ENCODE data around the gene ITGAV.
"Not testable (repeated sequence)": the region's sequence is repeated elsewhere in the genome, so short reads cannot be mapped to it uniquely, and the experiment has no call there.

ITGAV gene

DNA sequence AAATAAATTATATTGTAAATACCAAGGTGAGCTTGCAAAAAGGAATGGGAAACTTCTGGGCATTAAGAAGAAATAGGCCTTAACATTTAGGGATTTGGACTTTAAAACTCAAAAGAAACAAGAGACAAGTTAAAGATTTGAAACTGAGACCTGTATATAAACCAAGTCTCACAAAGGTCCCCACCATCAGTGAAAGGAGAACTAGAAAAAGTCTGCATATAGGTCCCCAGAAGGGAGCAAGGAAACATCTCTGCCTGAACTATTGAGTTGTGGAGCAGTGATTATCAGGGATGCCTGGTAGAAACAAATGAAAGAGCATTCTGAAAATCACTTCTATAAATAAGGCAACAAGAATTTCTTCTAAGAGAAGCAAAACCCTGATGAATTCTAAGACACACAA lies 30.5 kb upstream of the ITGAV start:
- Histone ChIP-seq H3K27me3 (ENCODE audit: control insufficient read depth in 1 of 2, insufficient read depth in 2 of 2, low read length in 2 of 2) (no peaks in the 10 kb centered on the region), H3K9me3 (ENCODE audit: low read length) (no peaks in the 10 kb centered on the region), H3K4me1 (ENCODE audit: insufficient read depth, low read length) (no peaks in the 10 kb centered on the region), H3K36me3 (ENCODE audit: insufficient read depth, low read length) (no peaks in the 10 kb centered on the region), H3K9ac (ENCODE audit: low read length) (no peak overlapping the region), H3K27ac (ENCODE audit: low read depth, low read length) (no peak overlapping the region), H3K4me3 (ENCODE audit: low read depth in 1 of 2, low read length in 2 of 2) (no peak overlapping the region)

DNA sequence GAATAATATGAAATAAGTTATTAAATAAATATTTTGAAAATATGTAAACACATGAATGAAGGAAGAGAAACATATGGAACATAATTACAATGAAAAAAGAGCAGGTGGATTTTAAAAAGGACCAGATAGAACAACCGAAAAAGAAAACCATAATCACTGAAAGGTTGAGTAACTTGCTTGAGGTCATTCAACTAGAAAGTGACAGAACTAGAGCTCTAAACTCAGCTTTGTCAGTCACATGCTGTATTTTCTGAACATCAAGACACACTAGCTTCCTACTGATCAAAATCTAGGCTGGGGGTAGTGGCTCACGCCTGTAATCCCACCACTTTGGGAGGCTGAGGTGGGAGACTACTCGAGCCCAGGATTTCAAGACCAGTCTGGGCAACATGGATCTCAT lies 30.0 kb upstream of the ITGAV start:
- Histone ChIP-seq H3K9me3 (ENCODE audit: low read length) (no peaks in the 10 kb centered on the region), H3K27ac (ENCODE audit: low read depth, low read length) (no peak overlapping the region), H3K4me1 (ENCODE audit: insufficient read depth, low read length) (no peaks in the 10 kb centered on the region)

GRCh38 chr2:186560254-186560653 lies 29.6 kb upstream of the ITGAV start:
- H3K9me3 ChIP-seq (ENCODE audit: low read length): no peaks in the 10 kb centered on the region
- H3K36me3 ChIP-seq (ENCODE audit: insufficient read depth, low read length): no peaks in the 10 kb centered on the region
- no peak overlapping the region for H3K27ac ChIP-seq (ENCODE audit: low read depth, low read length)
- no peak overlapping the region for H3K9ac ChIP-seq (ENCODE audit: low read length)
- no peaks in the 10 kb centered on the region for H3K4me1 ChIP-seq (ENCODE audit: insufficient read depth, low read length)
- H3K27me3 ChIP-seq (ENCODE audit: control insufficient read depth in 1 of 2, insufficient read depth in 2 of 2, low read length in 2 of 2): no peaks in the 10 kb centered on the region
- no peak overlapping the region for H3K4me3 ChIP-seq (ENCODE audit: low read depth in 1 of 2, low read length in 2 of 2)

More for the DNA sequence above, 30.0 kb upstream of the ITGAV start:
- Histone ChIP-seq H3K9ac (ENCODE audit: low read length) (no peak overlapping the region), H3K36me3 (ENCODE audit: insufficient read depth, low read length) (no peaks in the 10 kb centered on the region), H3K27me3 (ENCODE audit: control insufficient read depth in 1 of 2, insufficient read depth in 2 of 2, low read length in 2 of 2) (no peaks in the 10 kb centered on the region), H3K4me3 (ENCODE audit: low read depth in 1 of 2, low read length in 2 of 2) (no peak overlapping the region)

DNA sequence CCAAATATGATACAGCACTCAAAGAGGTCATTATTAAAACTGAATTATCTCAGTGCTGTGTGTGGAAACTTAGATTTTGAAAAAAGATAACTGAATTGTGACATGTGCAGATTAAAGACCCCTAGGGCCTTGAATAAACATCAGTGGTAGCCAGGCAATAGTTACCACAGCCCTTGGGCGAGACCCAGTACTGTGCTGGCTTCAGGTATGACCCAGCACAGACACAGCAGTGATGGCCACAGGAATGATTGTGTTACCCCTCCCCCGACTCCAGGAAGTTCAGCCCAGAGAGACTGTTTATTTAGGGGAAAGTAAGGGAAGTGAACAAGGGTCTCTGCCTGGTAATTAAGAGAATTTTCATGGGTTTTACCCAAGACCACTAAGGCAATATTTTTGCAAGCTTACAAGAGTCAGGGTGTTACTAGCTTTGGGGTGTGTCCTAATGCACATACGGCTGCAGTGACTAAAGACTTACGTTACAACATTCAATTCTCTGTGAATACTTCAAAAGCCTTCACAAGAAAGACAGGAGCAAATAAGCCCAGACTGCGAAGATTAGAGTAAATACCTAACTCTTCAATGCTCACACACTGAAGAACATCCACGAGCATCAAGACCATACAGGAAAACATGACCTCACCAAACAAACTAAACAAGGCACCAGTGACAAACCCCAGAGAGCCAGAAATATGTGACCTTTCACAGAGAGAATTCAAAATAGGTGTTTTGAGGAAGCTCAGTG lies 28.2 kb upstream of the ITGAV start:
- no peak overlapping the region for H3K4me3 ChIP-seq (ENCODE audit: low read depth in 1 of 2, low read length in 2 of 2)
- no peaks in the 10 kb centered on the region for H3K9me3 ChIP-seq (ENCODE audit: low read length)
- no peak overlapping the region for H3K9ac ChIP-seq (ENCODE audit: low read length)
- H3K27me3 ChIP-seq (ENCODE audit: control insufficient read depth in 1 of 2, insufficient read depth in 2 of 2, low read length in 2 of 2): no peaks in the 10 kb centered on the region
- no peaks in the 10 kb centered on the region for H3K4me1 ChIP-seq (ENCODE audit: insufficient read depth, low read length)
- H3K36me3 ChIP-seq (ENCODE audit: insufficient read depth, low read length): no peaks in the 10 kb centered on the region
- H3K27ac ChIP-seq (ENCODE audit: low read depth, low read length): no peak overlapping the region

GRCh38 chr2:186562209-186562578 lies 27.7 kb upstream of the ITGAV start:
- H3K9me3 ChIP-seq (ENCODE audit: low read length): no peaks in the 10 kb centered on the region
- no peak overlapping the region for H3K9ac ChIP-seq (ENCODE audit: low read length)
- no peak overlapping the region for H3K4me3 ChIP-seq (ENCODE audit: low read depth in 1 of 2, low read length in 2 of 2)
- no peaks in the 10 kb centered on the region for H3K36me3 ChIP-seq (ENCODE audit: insufficient read depth, low read length)
- no peak overlapping the region for H3K27ac ChIP-seq (ENCODE audit: low read depth, low read length)
- H3K4me1 ChIP-seq (ENCODE audit: insufficient read depth, low read length): no peaks in the 10 kb centered on the region
- H3K27me3 ChIP-seq (ENCODE audit: control insufficient read depth in 1 of 2, insufficient read depth in 2 of 2, low read length in 2 of 2): no peaks in the 10 kb centered on the region

DNA sequence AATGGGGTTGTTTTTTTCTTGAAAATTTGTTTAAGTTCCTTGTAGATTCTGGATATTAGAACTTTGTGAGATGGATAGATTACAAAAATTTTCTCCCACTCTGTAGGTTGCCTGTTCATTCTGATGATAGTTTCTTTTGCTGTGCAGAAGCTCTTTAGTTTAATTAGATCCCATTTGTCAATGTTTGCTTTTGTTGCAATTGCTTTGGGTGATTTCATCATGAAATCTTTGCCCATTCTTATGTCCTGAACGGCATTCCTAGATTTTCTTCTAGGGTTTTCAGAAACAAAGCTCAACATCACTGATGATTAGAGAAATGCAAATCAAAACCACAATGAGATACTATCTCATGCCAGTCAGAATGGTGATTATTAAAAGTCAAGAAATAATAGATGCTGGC lies 21.3 kb upstream of the ITGAV start:
- not testable (repeated sequence) for H3K9me3 ChIP-seq (ENCODE audit: low read length); H3K4me3 ChIP-seq (ENCODE audit: low read depth in 1 of 2, low read length in 2 of 2); H3K27me3 ChIP-seq (ENCODE audit: control insufficient read depth in 1 of 2, insufficient read depth in 2 of 2, low read length in 2 of 2); H3K4me1 ChIP-seq (ENCODE audit: insufficient read depth, low read length); H3K9ac ChIP-seq (ENCODE audit: low read length); H3K36me3 ChIP-seq (ENCODE audit: insufficient read depth, low read length); H3K27ac ChIP-seq (ENCODE audit: low read depth, low read length)

DNA sequence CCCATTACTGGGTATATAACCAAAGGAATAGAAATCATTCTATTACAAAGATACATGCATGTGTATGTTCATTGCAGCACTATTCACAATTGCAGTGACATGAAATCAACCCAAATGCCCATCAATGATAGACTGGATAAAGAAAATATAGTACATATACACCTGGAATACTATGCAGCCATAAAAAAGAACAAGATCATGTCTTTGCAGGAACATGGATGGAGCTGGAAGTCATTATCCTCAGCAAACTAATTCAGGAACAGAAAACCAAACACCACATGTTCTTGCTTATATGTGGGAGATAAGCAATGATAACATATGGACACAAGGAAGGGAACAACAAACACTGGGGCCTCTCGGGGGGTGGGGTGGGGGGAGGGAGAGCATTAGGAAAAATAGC lies 20.7 kb upstream of the ITGAV start:
- H3K27ac ChIP-seq (ENCODE audit: low read depth, low read length); H3K9ac ChIP-seq (ENCODE audit: low read length); H3K4me3 ChIP-seq (ENCODE audit: low read depth in 1 of 2, low read length in 2 of 2); H3K9me3 ChIP-seq (ENCODE audit: low read length); H3K36me3 ChIP-seq (ENCODE audit: insufficient read depth, low read length); H3K27me3 ChIP-seq (ENCODE audit: control insufficient read depth in 1 of 2, insufficient read depth in 2 of 2, low read length in 2 of 2); H3K4me1 ChIP-seq (ENCODE audit: insufficient read depth, low read length): not testable (repeated sequence)

- Histone ChIP-seq H3K27me3 (ENCODE audit: control insufficient read depth in 1 of 2, insufficient read depth in 2 of 2, low read length in 2 of 2) (no peaks in the 10 kb centered on the region), H3K9ac (ENCODE audit: low read length) (no peak overlapping the region), H3K4me1 (ENCODE audit: insufficient read depth, low read length) (peaks cover 2% of the 10 kb centered on the region), H3K36me3 (ENCODE audit: insufficient read depth, low read length) (no peaks in the 10 kb centered on the region), H3K9me3 (ENCODE audit: low read length) (no peaks in the 10 kb centered on the region), H3K4me3 (ENCODE audit: low read depth in 1 of 2, low read length in 2 of 2) (no peak overlapping the region), H3K27ac (ENCODE audit: low read depth, low read length) (no peak overlapping the region)
Measured at GRCh38 chr2:186569897-186570296, 20.0 kb upstream of the ITGAV start.

DNA sequence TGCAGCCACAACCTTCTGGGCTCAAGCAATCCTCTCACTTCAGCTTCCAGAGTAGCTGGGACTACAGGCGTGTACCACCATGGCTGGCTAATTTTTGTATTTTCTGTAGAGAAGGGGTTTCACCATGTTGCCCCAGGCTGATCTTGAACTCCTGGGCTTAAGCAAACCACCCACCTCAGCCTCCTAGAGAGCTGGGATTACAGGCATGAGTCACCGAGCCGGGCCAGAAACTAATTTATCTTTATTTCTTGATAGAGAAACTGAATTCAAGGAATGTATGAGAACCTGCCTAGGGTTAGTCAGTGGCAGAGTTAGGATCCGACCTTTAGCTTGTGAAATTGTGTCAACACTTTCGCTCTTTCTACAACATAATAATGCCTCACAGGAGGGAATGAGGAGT lies 19.3 kb upstream of the ITGAV start:
- Histone ChIP-seq H3K4me3 (ENCODE audit: low read depth in 1 of 2, low read length in 2 of 2) (no peak overlapping the region), H3K9ac (ENCODE audit: low read length) (no peak overlapping the region), H3K9me3 (ENCODE audit: low read length) (no peaks in the 10 kb centered on the region), H3K4me1 (ENCODE audit: insufficient read depth, low read length) (peaks cover 8% of the 10 kb centered on the region), H3K27me3 (ENCODE audit: control insufficient read depth in 1 of 2, insufficient read depth in 2 of 2, low read length in 2 of 2) (no peaks in the 10 kb centered on the region), H3K27ac (ENCODE audit: low read depth, low read length) (no peak overlapping the region), H3K36me3 (ENCODE audit: insufficient read depth, low read length) (no peaks in the 10 kb centered on the region)

GRCh38 chr2:186572705-186573104 lies 17.2 kb upstream of the ITGAV start:
- H3K27ac ChIP-seq (ENCODE audit: low read depth, low read length): no peak overlapping the region
- no peak overlapping the region for H3K4me3 ChIP-seq (ENCODE audit: low read depth in 1 of 2, low read length in 2 of 2)
- H3K4me1 ChIP-seq (ENCODE audit: insufficient read depth, low read length): peaks cover 11% of the 10 kb centered on the region
- no peaks in the 10 kb centered on the region for H3K9me3 ChIP-seq (ENCODE audit: low read length)
- H3K9ac ChIP-seq (ENCODE audit: low read length): no peak overlapping the region
- H3K27me3 ChIP-seq (ENCODE audit: control insufficient read depth in 1 of 2, insufficient read depth in 2 of 2, low read length in 2 of 2): no peaks in the 10 kb centered on the region
- H3K36me3 ChIP-seq (ENCODE audit: insufficient read depth, low read length): no peaks in the 10 kb centered on the region

DNA sequence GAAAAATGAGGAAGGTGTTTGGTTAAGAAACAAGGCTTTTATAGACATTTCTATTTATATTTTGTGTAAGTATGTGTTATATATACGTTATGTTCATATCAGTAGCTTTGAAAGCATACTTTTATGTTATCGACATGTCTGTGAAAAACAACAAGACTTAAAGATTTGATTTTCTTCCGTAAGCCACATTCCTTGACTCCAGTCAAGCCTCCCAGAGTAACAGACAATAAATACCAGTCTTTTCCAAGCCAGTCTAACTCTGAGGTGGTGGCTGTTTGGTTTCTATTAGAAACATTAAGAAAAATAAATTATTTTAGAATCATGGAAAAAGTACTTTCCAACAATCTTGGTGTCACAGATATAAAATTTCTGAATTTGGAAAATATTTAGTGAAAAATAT lies 16.3 kb upstream of the ITGAV start:
- H3K9ac ChIP-seq (ENCODE audit: low read length): no peak overlapping the region
- H3K36me3 ChIP-seq (ENCODE audit: insufficient read depth, low read length): no peaks in the 10 kb centered on the region
- H3K4me1 ChIP-seq (ENCODE audit: insufficient read depth, low read length): peaks cover 11% of the 10 kb centered on the region
- no peak overlapping the region for H3K4me3 ChIP-seq (ENCODE audit: low read depth in 1 of 2, low read length in 2 of 2)
- no peak overlapping the region for H3K27ac ChIP-seq (ENCODE audit: low read depth, low read length)
- H3K9me3 ChIP-seq (ENCODE audit: low read length): no peaks in the 10 kb centered on the region
- no peaks in the 10 kb centered on the region for H3K27me3 ChIP-seq (ENCODE audit: control insufficient read depth in 1 of 2, insufficient read depth in 2 of 2, low read length in 2 of 2)

DNA sequence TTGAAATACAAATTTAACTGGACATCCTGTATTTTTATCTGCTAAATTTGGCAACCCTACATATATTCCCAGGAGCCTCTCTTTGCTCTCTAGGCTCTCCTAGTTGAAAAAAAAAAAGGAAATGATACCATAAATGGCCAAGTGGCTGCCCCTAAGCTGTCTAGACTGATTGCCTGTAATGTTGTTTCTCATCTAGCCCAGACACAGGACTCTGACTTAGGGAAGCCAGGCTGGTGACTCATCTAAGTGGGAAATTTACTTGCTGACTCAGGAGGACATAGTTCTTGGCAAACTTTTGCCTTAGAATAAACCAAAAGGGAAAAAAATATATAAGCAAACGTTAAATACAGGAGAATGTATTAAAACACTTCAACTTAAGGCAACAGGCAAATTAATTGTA lies 14.6 kb upstream of the ITGAV start:
- Histone ChIP-seq H3K9me3 (ENCODE audit: low read length) (no peaks in the 10 kb centered on the region), H3K36me3 (ENCODE audit: insufficient read depth, low read length) (no peaks in the 10 kb centered on the region), H3K4me3 (ENCODE audit: low read depth in 1 of 2, low read length in 2 of 2) (no peak overlapping the region), H3K27ac (ENCODE audit: low read depth, low read length) (no peak overlapping the region), H3K9ac (ENCODE audit: low read length) (no peak overlapping the region), H3K27me3 (ENCODE audit: control insufficient read depth in 1 of 2, insufficient read depth in 2 of 2, low read length in 2 of 2) (no peaks in the 10 kb centered on the region), H3K4me1 (ENCODE audit: insufficient read depth, low read length) (peaks cover 11% of the 10 kb centered on the region)
